GM21526 (cell line): Measurements from ENCODE around the gene FBXO48.

Experiments used
- ATAC-seq: cut with Tn5 transposase; IDR thresholded peaks from one replicate; pipeline ENCODE4 v1.9.1; 2021; ENCODE audit warnings: moderate library complexity; ENCODE audit not compliant: unreplicated experiment, low FRiP score

FBXO48 gene

GRCh38 chr2:68438455-68439303 is 28.4 kb downstream of the FBXO48 start:
- no peak for ATAC-seq

GRCh38 chr2:68436270-68436669 is 30.8 kb downstream of the FBXO48 start:
- no peak for ATAC-seq

- ATAC-seq: no peak
These were observed 31.5 kb downstream of the FBXO48 start for GRCh38 chr2:68435615-68436014.

- no peak for ATAC-seq
These were observed 32.1 kb downstream of the FBXO48 start for GRCh38 chr2:68434981-68435380.

- ATAC-seq: no peak
These were observed 34.1 kb downstream of the FBXO48 start for GRCh38 chr2:68432696-68433658.

GRCh38 chr2:68431316-68431972 is 35.6 kb downstream of the FBXO48 start:
- ATAC-seq: no peak

- no peak for ATAC-seq
These were observed 37.7 kb downstream of the FBXO48 start for GRCh38 chr2:68429311-68429826.

- ATAC-seq: no peak
These were observed 38.3 kb downstream of the FBXO48 start for GRCh38 chr2:68428746-68429145.

- no peak for ATAC-seq
These were observed 39.0 kb downstream of the FBXO48 start for GRCh38 chr2:68428126-68428525.

GRCh38 chr2:68426848-68427579 is 40.1 kb downstream of the FBXO48 start:
- ATAC-seq: no peak

GRCh38 chr2:68426446-68426845 is 40.6 kb downstream of the FBXO48 start:
- no peak for ATAC-seq

- no peak for ATAC-seq
These were observed 41.6 kb downstream of the FBXO48 start for GRCh38 chr2:68425503-68425902.

- peak; percentile 68 for ATAC-seq
These were observed 43.0 kb downstream of the FBXO48 start for GRCh38 chr2:68423966-68424650.

- ATAC-seq: no peak
These were observed 46.7 kb downstream of the FBXO48 start for GRCh38 chr2:68420254-68420910.

- no peak for ATAC-seq
These were observed 48.2 kb downstream of the FBXO48 start for GRCh38 chr2:68418855-68419254.

GRCh38 chr2:68418419-68418818 is 48.7 kb downstream of the FBXO48 start:
- no peak for ATAC-seq

GRCh38 chr2:68417926-68418325 is 49.2 kb downstream of the FBXO48 start:
- no peak for ATAC-seq

- ATAC-seq: no peak
These were observed 50.9 kb downstream of the FBXO48 start for GRCh38 chr2:68416081-68416675.
